ENCODE results near the gene DNAH12. TPM values are rescaled to one million over a fixed set of nuclear protein-coding genes. Genes with fewer than 3 reads are reported as not detected.

DNAH12 gene
- polyA plus RNA-seq, 3 donors = 0.03 TPM; not detected in 2

DNA sequence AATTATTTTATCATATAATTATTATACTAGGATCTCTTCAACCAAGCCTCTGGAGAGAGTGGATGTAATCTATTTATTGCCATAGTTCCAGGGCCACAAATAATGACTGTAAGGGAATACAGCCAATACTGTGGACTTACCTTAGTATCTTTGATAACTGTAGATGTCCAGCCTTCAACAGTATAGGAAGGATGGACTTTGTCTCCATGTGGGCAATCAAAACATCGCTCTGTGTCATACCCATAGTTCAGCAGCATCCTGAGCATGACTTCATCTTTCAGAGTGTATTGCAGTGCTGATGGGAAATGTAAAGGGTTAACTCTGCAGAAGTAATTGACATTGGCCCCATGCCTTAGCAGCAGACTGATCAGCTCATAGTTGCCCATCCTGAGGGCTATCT is 265.9 kb downstream of the DNAH12 start:
- intact Hi-C loops (cut with micrococcal nuclease) = no loop called here
- WGBS (ENCODE audit: insufficient coverage) = 100% methylated on average over 1 of the region's 1 CpG
- peaks cover 0 to 2% (median 0%) of the 10 kb centered on the region in 7 donors for H3K9me3 Mint-ChIP-seq

DNA sequence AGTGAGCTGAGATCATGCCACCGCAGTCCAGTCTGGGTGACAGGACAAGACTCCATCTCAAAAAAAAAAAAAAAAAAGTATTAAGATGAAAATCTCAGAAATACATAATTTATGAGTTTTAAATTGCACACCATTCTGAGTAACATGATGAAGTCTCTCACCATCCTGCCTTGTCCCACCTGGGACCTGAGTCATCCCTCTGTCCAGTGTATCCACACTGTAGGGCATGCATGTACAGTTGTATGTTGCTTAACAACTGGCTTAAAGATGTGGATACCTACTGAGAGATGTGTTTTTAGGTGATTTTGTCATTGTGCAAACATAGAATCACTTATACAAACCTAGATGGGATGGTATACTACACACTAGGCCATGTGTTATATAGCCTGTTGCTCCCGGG is 268.8 kb downstream of the DNAH12 start:
- H3K36me3 Mint-ChIP-seq = peaks cover 32 to 37% of the 10 kb centered on the region in 2 donors
- no peak for DNase-seq
- WGBS (ENCODE audit: insufficient coverage) = no CpG with 5 or more reads among the region's 2 CpGs
- H3K4me3 Mint-ChIP-seq = no peak overlapping the region
- H3K9me3 Mint-ChIP-seq = peaks cover 0 to 2% (median 0%) of the 10 kb centered on the region in 7 donors
- no peak overlapping the region for H3K4me2 ChIP-seq (replicated peaks; ENCODE audit: extremely low read depth, low read length, poor library complexity, severe bottlenecking)
- no peak overlapping the region for H3K27ac Mint-ChIP-seq
- H3K36me3 ChIP-seq (replicated peaks in 1 of 2; ENCODE audit: control insufficient read depth in 1 of 2, insufficient read depth in 2 of 2, low read length in 2 of 2) = peaks cover 29 to 51% of the 10 kb centered on the region in 2 donors
- TF ChIP-seq, protein P1, sequence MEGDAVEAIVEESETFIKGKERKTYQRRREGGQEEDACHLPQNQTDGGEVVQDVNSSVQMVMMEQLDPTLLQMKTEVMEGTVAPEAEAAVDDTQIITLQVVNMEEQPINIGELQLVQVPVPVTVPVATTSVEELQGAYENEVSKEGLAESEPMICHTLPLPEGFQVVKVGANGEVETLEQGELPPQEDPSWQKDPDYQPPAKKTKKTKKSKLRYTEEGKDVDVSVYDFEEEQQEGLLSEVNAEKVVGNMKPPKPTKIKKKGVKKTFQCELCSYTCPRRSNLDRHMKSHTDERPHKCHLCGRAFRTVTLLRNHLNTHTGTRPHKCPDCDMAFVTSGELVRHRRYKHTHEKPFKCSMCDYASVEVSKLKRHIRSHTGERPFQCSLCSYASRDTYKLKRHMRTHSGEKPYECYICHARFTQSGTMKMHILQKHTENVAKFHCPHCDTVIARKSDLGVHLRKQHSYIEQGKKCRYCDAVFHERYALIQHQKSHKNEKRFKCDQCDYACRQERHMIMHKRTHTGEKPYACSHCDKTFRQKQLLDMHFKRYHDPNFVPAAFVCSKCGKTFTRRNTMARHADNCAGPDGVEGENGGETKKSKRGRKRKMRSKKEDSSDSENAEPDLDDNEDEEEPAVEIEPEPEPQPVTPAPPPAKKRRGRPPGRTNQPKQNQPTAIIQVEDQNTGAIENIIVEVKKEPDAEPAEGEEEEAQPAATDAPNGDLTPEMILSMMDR (IDR thresholded peaks at IDR 0.05) = no peak
- intact Hi-C loops (cut with micrococcal nuclease) = no loop called here
- H4K20me1 ChIP-seq (ENCODE audit: insufficient read depth, low read length) = no peaks in the 10 kb centered on the region
- H3K9ac ChIP-seq (ENCODE audit: insufficient read depth, low read length, poor library complexity, severe bottlenecking) = no peak overlapping the region
- no peaks in the 10 kb centered on the region for H3K79me2 ChIP-seq (ENCODE audit: insufficient read depth, low read length)
- peaks cover 5 to 13% of the 10 kb centered on the region in 2 donors for H3K4me1 ChIP-seq (ENCODE audit: control insufficient read depth in 1 of 2, insufficient read depth in 2 of 2, low read length in 2 of 2)
- H3K27me3 Mint-ChIP-seq (ENCODE audit: low read depth in 3 of 3) = no peaks in the 10 kb centered on the region
- H2AFZ ChIP-seq (ENCODE audit: insufficient read depth, low read depth, low read length, poor library complexity, severe bottlenecking) = no peak overlapping the region
- no peak overlapping the region for H3K4me3 ChIP-seq (replicated peaks in 1 of 3; ENCODE audit: low read depth in 2 of 3, low read length in 3 of 3)
- H3K4me1 Mint-ChIP-seq = peaks cover 10% of the 10 kb centered on the region
- no peaks in the 10 kb centered on the region for H3K9me3 ChIP-seq (replicated peaks in 1 of 2; ENCODE audit: control insufficient read depth in 1 of 2, insufficient read depth in 1 of 2, low read length in 2 of 2)
- no peaks in the 10 kb centered on the region for H3K27me3 ChIP-seq (ENCODE audit: control insufficient read depth in 2 of 2, insufficient read depth in 2 of 2, low read length in 2 of 2)
- H3K27ac ChIP-seq (ENCODE audit: low read depth in 1 of 2, low read length in 2 of 2) = no peak overlapping the region

More for the DNA sequence above, 265.9 kb downstream of the DNAH12 start:
- peaks cover 13 to 15% of the 10 kb centered on the region in 2 donors for H3K36me3 Mint-ChIP-seq
- peaks cover 0 to 2% (median 0%) of the 10 kb centered on the region in 3 donors for H3K27me3 Mint-ChIP-seq (ENCODE audit: low read depth in 3 of 3)
- Histone ChIP-seq H3K4me1 (ENCODE audit: control insufficient read depth in 1 of 2, insufficient read depth in 2 of 2, low read length in 2 of 2) (peaks cover 5 to 13% of the 10 kb centered on the region in 2 donors), H3K9me3 (replicated peaks in 1 of 2; ENCODE audit: control insufficient read depth in 1 of 2, insufficient read depth in 1 of 2, low read length in 2 of 2) (no peaks in the 10 kb centered on the region), H3K9ac (ENCODE audit: insufficient read depth, low read length, poor library complexity, severe bottlenecking) (no peak overlapping the region), H3K27ac (ENCODE audit: low read depth in 1 of 2, low read length in 2 of 2) (no peak overlapping the region), H4K20me1 (ENCODE audit: insufficient read depth, low read length) (no peaks in the 10 kb centered on the region), H2AFZ (ENCODE audit: insufficient read depth, low read depth, low read length, poor library complexity, severe bottlenecking) (no peak overlapping the region), H3K27me3 (ENCODE audit: control insufficient read depth in 2 of 2, insufficient read depth in 2 of 2, low read length in 2 of 2) (no peaks in the 10 kb centered on the region), H3K36me3 (replicated peaks in 1 of 2; ENCODE audit: control insufficient read depth in 1 of 2, insufficient read depth in 2 of 2, low read length in 2 of 2) (peaks cover 6 to 23% of the 10 kb centered on the region in 2 donors), H3K4me2 (replicated peaks; ENCODE audit: extremely low read depth, low read length, poor library complexity, severe bottlenecking) (no peak overlapping the region), H3K4me3 (replicated peaks in 1 of 3; ENCODE audit: low read depth in 2 of 3, low read length in 3 of 3) (no peak overlapping the region), H3K79me2 (ENCODE audit: insufficient read depth, low read length) (no peaks in the 10 kb centered on the region)
- H3K4me1 Mint-ChIP-seq = peaks cover 14% of the 10 kb centered on the region
- TF ChIP-seq, protein P1 (IDR thresholded peaks at IDR 0.05) = no peak
- DNase-seq = no peak
- H3K27ac Mint-ChIP-seq = no peak overlapping the region
- no peak overlapping the region for H3K4me3 Mint-ChIP-seq

Measured in CD14-positive monocyte (primary cell).